Trophoblast cell (in vitro differentiated cells and primary cell): ENCODE results near the gene NME7.

ENCODE experiments used
- DNase-seq, 2 donors: peaks; one replicate each; pipeline ENCODE4 v3.0.0-alpha.2; 2016
- H2AFZ ChIP-seq: 2 replicates; pipeline ENCODE4 v1.6.1; 2013; ENCODE audit warnings: low read length, moderate library complexity, mild to moderate bottlenecking; ENCODE audit not compliant: insufficient read depth, poor library complexity
- H2AK5ac ChIP-seq: 2 replicates; pipeline ENCODE4 v1.6.1; 2013; ENCODE audit warnings: mild to moderate bottlenecking, low read length
- H2BK120ac ChIP-seq: 2 replicates; pipeline ENCODE4 v1.6.1; 2013; ENCODE audit warnings: low read length, mild to moderate bottlenecking, moderate library complexity; ENCODE audit not compliant: insufficient read depth, poor library complexity
- H2BK12ac ChIP-seq: 2 replicates; pipeline ENCODE4 v1.6.1; 2013; ENCODE audit warnings: mild to moderate bottlenecking, low read length, moderate library complexity
- H2BK5ac ChIP-seq: 2 replicates; pipeline ENCODE4 v1.6.1; 2013; ENCODE audit warnings: low read length, low read depth, moderate library complexity, mild to moderate bottlenecking; ENCODE audit not compliant: poor library complexity
- H3K14ac ChIP-seq: 2 replicates; pipeline ENCODE4 v1.6.1; 2013; ENCODE audit warnings: mild to moderate bottlenecking, low read length
- H3K18ac ChIP-seq: 2 replicates; pipeline ENCODE4 v1.6.1; 2013; ENCODE audit warnings: mild to moderate bottlenecking, low read length
- H3K23ac ChIP-seq: 2 replicates; pipeline ENCODE4 v1.6.1; 2013; ENCODE audit warnings: low read length
- H3K27ac ChIP-seq: 2 replicates; pipeline ENCODE4 v1.5.1; 2013; ENCODE audit warnings: low read depth, mild to moderate bottlenecking, inconsistent platforms, low read length, moderate library complexity
- H3K27me3 ChIP-seq: 2 replicates; pipeline ENCODE4 v1.6.1; 2013; ENCODE audit warnings: inconsistent platforms, mild to moderate bottlenecking, low read length, moderate library complexity; ENCODE audit not compliant: insufficient read depth
- H3K36me3 ChIP-seq, 2 experiments: 1 replicate in 1 of 2; 2 replicates in 1 of 2; pipeline ENCODE4 v1.6.1; 2013; ENCODE audit warnings: low read length in 2 of 2, mild to moderate bottlenecking in 2 of 2, moderate library complexity in 1 of 2; ENCODE audit not compliant: insufficient read depth in 2 of 2, control insufficient read depth in 1 of 2
- H3K4ac ChIP-seq: 2 replicates; pipeline ENCODE4 v1.6.1; 2013; ENCODE audit warnings: low read depth, mild to moderate bottlenecking, low read length, moderate library complexity
- H3K4me1 ChIP-seq, 2 experiments: 1 replicate in 1 of 2; 2 replicates in 1 of 2; pipeline ENCODE4 v1.6.1; 2013; ENCODE audit warnings: low read length in 2 of 2, mild to moderate bottlenecking in 2 of 2, moderate library complexity in 1 of 2; ENCODE audit not compliant: insufficient read depth in 2 of 2, control insufficient read depth in 1 of 2
- H3K4me2 ChIP-seq: 2 replicates; pipeline ENCODE4 v1.6.1; 2013; ENCODE audit warnings: inconsistent platforms, mild to moderate bottlenecking, low read length, moderate library complexity
- H3K4me3 ChIP-seq: 2 replicates; pipeline ENCODE4 v1.5.1; 2013; ENCODE audit warnings: mild to moderate bottlenecking, low read depth, low read length, inconsistent platforms
- H3K79me1 ChIP-seq: one replicate; pipeline ENCODE4 v1.6.1; 2013; ENCODE audit warnings: low read length
- H3K79me2 ChIP-seq: 2 replicates; pipeline ENCODE4 v1.6.1; 2013; ENCODE audit warnings: low read length, mild to moderate bottlenecking; ENCODE audit not compliant: control insufficient read depth, insufficient read depth, poor library complexity
- H3K9ac ChIP-seq: 2 replicates; pipeline ENCODE4 v1.6.1; 2013; ENCODE audit warnings: mild to moderate bottlenecking, low read length
- H3K9me3 ChIP-seq: 2 replicates; pipeline ENCODE4 v1.6.1; 2013; ENCODE audit warnings: low read depth, mild to moderate bottlenecking, control low read depth, inconsistent platforms, low read length; ENCODE audit not compliant: insufficient read depth
- H4K12ac ChIP-seq: 2 replicates; pipeline ENCODE4 v1.6.1; 2013; ENCODE audit warnings: low read depth, mild to moderate bottlenecking, low read length, moderate library complexity
- H4K8ac ChIP-seq: 2 replicates; pipeline ENCODE4 v1.6.1; 2013; ENCODE audit warnings: low read depth, mild to moderate bottlenecking, low read length, moderate library complexity
- H4K91ac ChIP-seq: one replicate; pipeline ENCODE4 v1.6.1; 2013; ENCODE audit warnings: low read depth, mild to moderate bottlenecking, low read length, moderate library complexity
- WGBS: extraction: QIAGEN DNeasy Blood & Tissue Kit; methylation state at CpG from one replicate; pipeline ENCODE4 v1.1.7; 2013; ENCODE audit warnings: missing lambda C conversion rate; ENCODE audit not compliant: insufficient read length, insufficient coverage; ENCODE audit errors: extremely low coverage; 5-methylcytosine and 5-hydroxymethylcytosine counted together

Gene NME7

DNA sequence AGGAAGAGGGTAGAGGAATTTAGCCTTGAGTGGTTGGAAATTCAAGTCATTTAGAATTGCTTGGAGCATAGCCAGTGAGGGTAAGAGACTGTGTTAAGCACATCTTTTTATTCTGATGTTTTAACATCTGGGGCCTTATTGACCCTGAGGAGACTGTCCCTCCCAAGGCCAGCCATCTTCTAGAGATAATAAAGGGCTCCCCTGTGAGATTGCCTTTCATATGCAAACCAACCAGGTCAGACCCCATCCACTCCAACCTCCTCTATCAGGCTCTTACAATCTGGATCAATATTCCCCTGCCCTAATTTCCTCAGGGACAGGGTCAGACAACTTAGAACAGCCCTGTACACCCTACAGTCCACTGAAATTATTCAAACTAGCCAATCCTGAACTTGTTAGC lies 167.3 kb downstream of the NME7 start:
- no peak overlapping the region for H3K14ac ChIP-seq
- no peak overlapping the region for H3K27ac ChIP-seq
- H4K8ac ChIP-seq = no peak overlapping the region
- no peaks in the 10 kb centered on the region for H3K79me2 ChIP-seq
- no peak for DNase-seq
- H4K12ac ChIP-seq = no peak overlapping the region
- no peak overlapping the region for H2AK5ac ChIP-seq
- H2BK12ac ChIP-seq = no peak overlapping the region
- no peaks in the 10 kb centered on the region for H3K9me3 ChIP-seq
- H3K4ac ChIP-seq = no peak overlapping the region
- H3K9ac ChIP-seq = no peak overlapping the region
- no peak overlapping the region for H3K4me2 ChIP-seq
- H2BK5ac ChIP-seq = no peak overlapping the region
- no peak overlapping the region for H3K23ac ChIP-seq
- no peak overlapping the region for H4K91ac ChIP-seq
- no peaks in the 10 kb centered on the region for H3K79me1 ChIP-seq
- no peak overlapping the region for H2AFZ ChIP-seq
- no peak overlapping the region for H3K18ac ChIP-seq
- H2BK120ac ChIP-seq = no peak overlapping the region
- H3K4me1 ChIP-seq = peaks cover 0 to 3% of the 10 kb centered on the region in 2 experiments
- no peak overlapping the region for H3K4me3 ChIP-seq
- no peaks in the 10 kb centered on the region for H3K36me3 ChIP-seq
- no peaks in the 10 kb centered on the region for H3K27me3 ChIP-seq

GRCh38 chr1:169196581-169196980 lies 171.0 kb downstream of the NME7 start:
- H4K12ac ChIP-seq = no peak overlapping the region
- H2BK120ac ChIP-seq = no peak overlapping the region
- H3K4ac ChIP-seq = no peak overlapping the region
- no peak overlapping the region for H3K9ac ChIP-seq
- H3K4me3 ChIP-seq = no peak overlapping the region
- no peak overlapping the region for H2BK12ac ChIP-seq
- H3K14ac ChIP-seq = no peak overlapping the region
- no peak overlapping the region for H4K8ac ChIP-seq
- DNase-seq = no peak
- H3K79me2 ChIP-seq = no peaks in the 10 kb centered on the region
- H3K27ac ChIP-seq = no peak overlapping the region
- H3K23ac ChIP-seq = no peak overlapping the region
- no peak overlapping the region for H4K91ac ChIP-seq
- no peaks in the 10 kb centered on the region for H3K36me3 ChIP-seq
- no peak overlapping the region for H3K4me2 ChIP-seq
- no CpG with 5 or more reads among the region's 3 CpGs for WGBS
- H3K79me1 ChIP-seq = no peaks in the 10 kb centered on the region
- no peaks in the 10 kb centered on the region for H3K9me3 ChIP-seq
- no peak overlapping the region for H3K18ac ChIP-seq
- no peaks in the 10 kb centered on the region for H3K4me1 ChIP-seq
- no peak overlapping the region for H2AK5ac ChIP-seq
- no peak overlapping the region for H2BK5ac ChIP-seq
- no peaks in the 10 kb centered on the region for H3K27me3 ChIP-seq
- no peak overlapping the region for H2AFZ ChIP-seq

- Histone ChIP-seq H2BK12ac (no peak overlapping the region), H2AFZ (no peak overlapping the region), H3K9ac (no peak overlapping the region), H4K91ac (no peak overlapping the region), H3K14ac (no peak overlapping the region), H3K4ac (no peak overlapping the region), H3K27ac (no peak overlapping the region), H2BK120ac (no peak overlapping the region), H4K8ac (no peak overlapping the region), H3K4me3 (no peak overlapping the region), H3K9me3 (no peaks in the 10 kb centered on the region), H3K79me2 (no peaks in the 10 kb centered on the region), H3K4me1 (no peaks in the 10 kb centered on the region), H2AK5ac (no peak overlapping the region), H3K18ac (no peak overlapping the region), H2BK5ac (no peak overlapping the region), H4K12ac (no peak overlapping the region), H3K79me1 (no peaks in the 10 kb centered on the region), H3K36me3 (no peaks in the 10 kb centered on the region), H3K27me3 (no peaks in the 10 kb centered on the region), H3K23ac (no peak overlapping the region), H3K4me2 (no peak overlapping the region)
- no peak for DNase-seq
- no CpG with 5 or more reads among the region's 3 CpGs for WGBS
These were observed 171.4 kb downstream of the NME7 start for GRCh38 chr1:169196161-169196560.

DNA sequence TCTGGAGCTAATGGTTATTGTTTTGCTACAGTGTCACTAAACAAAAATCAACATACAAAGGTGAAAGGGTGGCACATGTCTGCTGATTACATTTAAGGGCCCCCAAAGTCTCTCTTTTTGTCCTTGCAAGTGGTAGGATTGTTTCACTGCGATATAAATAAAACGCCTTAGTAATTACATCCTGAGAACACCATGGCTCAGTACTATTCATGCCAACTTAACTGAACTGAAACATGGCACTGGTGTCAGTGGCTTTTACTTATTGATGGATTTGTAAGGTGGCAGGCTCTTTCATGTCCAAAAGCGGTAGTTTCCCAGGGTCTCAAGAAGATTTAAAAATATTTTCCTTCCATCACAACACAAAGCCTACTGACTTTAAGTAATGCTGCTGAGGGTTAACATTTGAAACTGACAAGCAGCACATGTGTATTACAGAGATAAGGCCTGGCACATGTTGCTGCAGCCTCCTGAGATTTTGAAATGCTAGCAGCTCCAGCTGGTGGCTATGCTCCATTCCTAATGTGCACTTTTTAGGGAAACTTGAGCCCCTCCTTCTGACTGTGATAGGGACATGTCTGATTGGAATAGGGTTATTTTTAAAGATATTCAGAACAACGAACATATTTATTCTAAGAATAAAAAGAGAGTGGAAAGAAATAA lies 174.3 kb downstream of the NME7 start:
- Histone ChIP-seq H2BK120ac (no peak overlapping the region), H3K79me2 (no peaks in the 10 kb centered on the region), H3K36me3 (no peaks in the 10 kb centered on the region), H3K27me3 (no peaks in the 10 kb centered on the region), H2AK5ac (no peak overlapping the region), H3K9ac (no peak overlapping the region), H3K23ac (no peak overlapping the region), H3K27ac (no peak overlapping the region), H3K4me2 (no peak overlapping the region), H4K12ac (no peak overlapping the region), H3K4me1 (no peaks in the 10 kb centered on the region), H3K4me3 (no peak overlapping the region), H3K9me3 (no peaks in the 10 kb centered on the region), H3K14ac (no peak overlapping the region), H2BK12ac (no peak overlapping the region), H3K79me1 (no peaks in the 10 kb centered on the region), H3K4ac (no peak overlapping the region), H2BK5ac (no peak overlapping the region), H2AFZ (no peak overlapping the region), H4K8ac (no peak overlapping the region), H4K91ac (no peak overlapping the region), H3K18ac (no peak overlapping the region)
- no CpG with 5 or more reads among the region's 4 CpGs for WGBS
- DNase-seq = no peak
